HepG2 (cell line): ENCODE data around the gene MYH10. TPM values are rescaled to one million over a fixed set of nuclear protein-coding genes. Genes with fewer than 3 reads are reported as not detected.

ENCODE experiments used
- BRD4 ChIP-seq: sonication (generic); formaldehyde crosslinking; IDR thresholded peaks from 2 replicates; pipeline ENCODE4 v1.4.0; 2020; ENCODE audit warnings: missing genetic modification reagents
- DR1 ChIP-seq: sonication (generic); formaldehyde crosslinking; IDR thresholded peaks from 2 replicates; pipeline ENCODE4 v1.8.0; 2021; ENCODE audit warnings: mild to moderate bottlenecking, missing genetic modification reagents, inconsistent platforms
- FOSL2 ChIP-seq: sonication (generic); formaldehyde crosslinking; IDR thresholded peaks from 2 replicates; pipeline ENCODE4 v1.4.0; 2020; ENCODE audit warnings: missing genetic modification reagents
- GPN1 ChIP-seq: sonication (generic); formaldehyde crosslinking; IDR thresholded peaks from 2 replicates; pipeline ENCODE4 v1.5.1; 2020; ENCODE audit warnings: missing genetic modification reagents, borderline replicate concordance
- KLF12 ChIP-seq: sonication (generic); formaldehyde crosslinking; IDR thresholded peaks from 2 replicates; pipeline ENCODE4 v1.4.0; 2020; ENCODE audit warnings: missing genetic modification reagents, borderline replicate concordance
- NR2F2 ChIP-seq: IDR thresholded peaks from 2 replicates; pipeline ENCODE4 v1.6.1; 2012; ENCODE audit warnings: low read depth, inconsistent platforms, borderline replicate concordance
- RARG ChIP-seq: sonication (generic); formaldehyde crosslinking; IDR thresholded peaks from 2 replicates; pipeline ENCODE4 v1.4.0; 2020; ENCODE audit warnings: low read depth, mild to moderate bottlenecking, missing genetic modification reagents
- SALL2 ChIP-seq: sonication (generic); formaldehyde crosslinking; IDR thresholded peaks from 2 replicates; pipeline ENCODE4 v1.8.1; 2023; ENCODE audit warnings: mild to moderate bottlenecking, missing genetic modification reagents, inconsistent platforms
- SOX6 ChIP-seq, 2 experiments: fragments of 450-650 bp in 1 of 2; sonication (generic) in 1 of 2; formaldehyde crosslinking in 1 of 2; IDR thresholded peaks; 2 replicates each; pipeline versions ENCODE4 v1.4.0 to v1.6.1; 2017 to 2020; ENCODE audit warnings: antibody characterized with exemption in 1 of 2, mild to moderate bottlenecking in 1 of 2, missing genetic modification reagents in 1 of 2
- SRF ChIP-seq: IDR thresholded peaks from 2 replicates; pipeline ENCODE4 v1.6.1; 2011; ENCODE audit warnings: mild to moderate bottlenecking, low read depth, low read length, moderate library complexity
- ZBTB20 ChIP-seq: sonication (generic); formaldehyde crosslinking; IDR thresholded peaks from 2 replicates; pipeline ENCODE4 v1.8.1; 2023; ENCODE audit warnings: missing genetic modification reagents, low read depth, mild to moderate bottlenecking, borderline replicate concordance
- ZNF160 ChIP-seq: sonication (generic); formaldehyde crosslinking; IDR thresholded peaks from 2 replicates; pipeline ENCODE4 v1.8.0; 2022; ENCODE audit warnings: mild to moderate bottlenecking, inconsistent platforms, missing genetic modification reagents
- ZNF24 ChIP-seq: fragments of 450-650 bp; IDR thresholded peaks from 2 replicates; pipeline ENCODE4 v1.6.1; 2017; ENCODE audit warnings: antibody characterized with exemption, mild to moderate bottlenecking
- ZNF296 ChIP-seq: sonication (generic); formaldehyde crosslinking; conservative IDR thresholded peaks from 2 replicates; pipeline ENCODE4 v1.5.0; 2020; ENCODE audit warnings: mild to moderate bottlenecking, missing genetic modification reagents
- ZNF460 ChIP-seq: sonication (generic); formaldehyde crosslinking; IDR thresholded peaks from 2 replicates; pipeline ENCODE4 v1.5.1; 2020; ENCODE audit warnings: missing genetic modification reagents, mild to moderate bottlenecking, borderline replicate concordance
- ZNF768 ChIP-seq: sonication (generic); formaldehyde crosslinking; IDR thresholded peaks from 2 replicates; pipeline ENCODE4 v1.4.0; 2020; ENCODE audit warnings: missing genetic modification reagents
- polyA plus RNA-seq, 8 experiments: library from polyadenylated mRNA; depleted of rRNA in 3 of 8; stranded (reverse) in 7 of 8; unstranded in 1 of 8; fragments of >200 nt; fragmentation: Illumina TruSeq in 4 of 8; extraction: Trizol in 4 of 8; gene quantifications; 2 replicates each; pipeline versions ENCODE4 v1.2.1 to v1.2.3, GENCODE V29; 2011 to 2016; ENCODE audit warnings: low read depth in 4 of 8, missing spikeins in 1 of 8, mixed read lengths in 1 of 8; ENCODE audit not compliant: insufficient read depth in 1 of 8
- total RNA-seq, 5 experiments: library from RNA; depleted of rRNA; stranded (reverse); fragments of >200 nt; fragmentation: Illumina TruSeq; extraction: Trizol; gene quantifications; 2 replicates each; pipeline ENCODE4 v1.2.3, GENCODE V29; 2016; ENCODE audit warnings: low read depth in 1 of 5
- TF ChIP-seq, protein P1 (sequence below): sonication (generic); formaldehyde crosslinking; IDR thresholded peaks from 2 replicates; pipeline ENCODE4 v1.9.0; 2022; ENCODE audit warnings: missing genetic modification reagents, mild to moderate bottlenecking, borderline replicate concordance
- TF ChIP-seq, protein P2 (sequence below): sonication (generic); formaldehyde crosslinking; IDR thresholded peaks from 2 replicates; pipeline ENCODE4 v1.5.0; 2020; ENCODE audit warnings: mild to moderate bottlenecking, missing genetic modification reagents
- TF ChIP-seq, protein P3 (sequence below): sonication (generic); formaldehyde crosslinking; IDR thresholded peaks from 2 replicates; pipeline ENCODE4 v1.4.0; 2020; ENCODE audit warnings: missing genetic modification reagents
- TF ChIP-seq, protein P4 (sequence below): IDR thresholded peaks from 2 replicates; pipeline ENCODE4 v1.6.1; 2016; ENCODE audit warnings: missing compliant biosample characterization, missing genetic modification reagents, borderline replicate concordance
- TF ChIP-seq, protein P5 (sequence below), 2 experiments: fragments of 450-650 bp in 1 of 2; sonication (generic) in 1 of 2; formaldehyde crosslinking; IDR thresholded peaks; 2 replicates each; pipeline versions ENCODE4 v1.5.0 to v1.8.0; 2020 to 2022; ENCODE audit warnings: mild to moderate bottlenecking in 1 of 2, missing genetic modification reagents in 1 of 2
- TF ChIP-seq, protein P6 (sequence below): sonication (generic); formaldehyde crosslinking; IDR thresholded peaks from 2 replicates; pipeline ENCODE4 v1.8.1; 2023; ENCODE audit warnings: mild to moderate bottlenecking, missing genetic modification reagents

Gene MYH10
- total and polyA plus RNA-seq, 2 of the 13 experiments (the other 11 are each of a cell fraction or from before 2014, with no cell fraction given) = 43.4 to 68.6 TPM

DNA sequence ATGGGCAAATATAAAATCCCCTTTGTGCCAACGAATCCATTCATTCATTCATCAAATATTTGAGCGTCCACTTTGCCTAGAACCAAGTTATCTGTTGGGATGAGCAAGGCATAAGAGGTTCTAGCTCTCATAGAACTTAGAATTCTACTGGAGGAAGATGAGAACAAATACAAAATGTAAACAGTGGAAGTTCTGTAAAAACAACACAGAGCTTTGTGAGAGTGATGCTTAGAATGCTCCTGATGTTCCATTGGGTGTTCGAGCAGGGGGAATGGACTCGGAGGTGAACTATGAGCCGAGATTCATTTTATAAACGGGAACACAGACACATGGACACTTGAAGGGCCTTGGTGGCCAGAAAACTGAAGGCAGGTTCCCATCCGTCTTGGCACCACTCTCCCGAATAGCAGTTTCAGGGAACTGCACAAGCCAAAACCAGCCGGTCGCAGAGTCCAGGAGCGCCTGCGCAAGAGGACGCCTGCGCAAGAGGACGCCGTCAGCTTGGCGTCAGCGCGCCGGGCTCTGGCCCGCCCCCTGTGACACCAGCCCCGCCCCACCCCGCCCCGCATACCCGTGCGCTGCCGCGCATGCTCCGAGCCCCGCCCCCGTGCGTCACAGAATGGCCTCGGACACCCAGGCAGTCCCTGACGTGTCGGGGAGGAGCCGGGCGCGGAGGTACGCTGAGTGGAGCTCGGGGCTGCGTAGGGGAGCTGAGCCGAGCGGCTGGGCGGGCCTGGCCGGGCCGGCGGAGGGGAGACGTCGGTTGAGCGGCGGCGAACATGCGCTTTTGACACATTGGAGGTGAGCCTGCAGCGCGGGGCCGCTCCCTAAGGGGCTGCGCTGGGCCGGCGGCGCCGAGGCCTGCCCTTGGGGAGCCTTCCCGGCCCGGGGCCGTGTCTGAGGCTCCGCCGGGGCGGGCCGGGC lies 195.0 kb downstream of the MYH10 start, which contains the start of gene NDEL1 (continued):
- TF ChIP-seq, protein P1, sequence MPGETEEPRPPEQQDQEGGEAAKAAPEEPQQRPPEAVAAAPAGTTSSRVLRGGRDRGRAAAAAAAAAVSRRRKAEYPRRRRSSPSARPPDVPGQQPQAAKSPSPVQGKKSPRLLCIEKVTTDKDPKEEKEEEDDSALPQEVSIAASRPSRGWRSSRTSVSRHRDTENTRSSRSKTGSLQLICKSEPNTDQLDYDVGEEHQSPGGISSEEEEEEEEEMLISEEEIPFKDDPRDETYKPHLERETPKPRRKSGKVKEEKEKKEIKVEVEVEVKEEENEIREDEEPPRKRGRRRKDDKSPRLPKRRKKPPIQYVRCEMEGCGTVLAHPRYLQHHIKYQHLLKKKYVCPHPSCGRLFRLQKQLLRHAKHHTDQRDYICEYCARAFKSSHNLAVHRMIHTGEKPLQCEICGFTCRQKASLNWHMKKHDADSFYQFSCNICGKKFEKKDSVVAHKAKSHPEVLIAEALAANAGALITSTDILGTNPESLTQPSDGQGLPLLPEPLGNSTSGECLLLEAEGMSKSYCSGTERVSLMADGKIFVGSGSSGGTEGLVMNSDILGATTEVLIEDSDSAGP = peak; percentile 57; the same call in 1 of the 2 replicates
- TF ChIP-seq SRF = no peak
- TF ChIP-seq RARG = no peak
- peak; percentile 79 for TF ChIP-seq BRD4 (CRISPR knock-in tag)
- TF ChIP-seq, protein P2, sequence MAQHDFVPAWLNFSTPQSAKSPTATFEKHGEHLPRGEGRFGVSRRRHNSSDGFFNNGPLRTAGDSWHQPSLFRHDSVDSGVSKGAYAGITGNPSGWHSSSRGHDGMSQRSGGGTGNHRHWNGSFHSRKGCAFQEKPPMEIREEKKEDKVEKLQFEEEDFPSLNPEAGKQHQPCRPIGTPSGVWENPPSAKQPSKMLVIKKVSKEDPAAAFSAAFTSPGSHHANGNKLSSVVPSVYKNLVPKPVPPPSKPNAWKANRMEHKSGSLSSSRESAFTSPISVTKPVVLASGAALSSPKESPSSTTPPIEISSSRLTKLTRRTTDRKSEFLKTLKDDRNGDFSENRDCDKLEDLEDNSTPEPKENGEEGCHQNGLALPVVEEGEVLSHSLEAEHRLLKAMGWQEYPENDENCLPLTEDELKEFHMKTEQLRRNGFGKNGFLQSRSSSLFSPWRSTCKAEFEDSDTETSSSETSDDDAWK (CRISPR knock-in tag) = no peak
- peak; percentile 58; the same call in 1 of the 2 replicates for TF ChIP-seq DR1 (CRISPR knock-in tag)
- TF ChIP-seq ZNF768 (CRISPR knock-in tag) = peak; percentile 65; the same call in 1 of the 2 replicates
- peak; percentile 61; the same call in 1 of the 2 replicates for TF ChIP-seq SALL2 (CRISPR knock-in tag)
- TF ChIP-seq, protein P3, sequence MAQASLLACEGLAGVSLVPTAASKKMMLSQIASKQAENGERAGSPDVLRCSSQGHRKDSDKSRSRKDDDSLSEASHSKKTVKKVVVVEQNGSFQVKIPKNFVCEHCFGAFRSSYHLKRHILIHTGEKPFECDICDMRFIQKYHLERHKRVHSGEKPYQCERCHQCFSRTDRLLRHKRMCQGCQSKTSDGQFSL (CRISPR knock-in tag) = no peak
- no peak for TF ChIP-seq FOSL2 (CRISPR knock-in tag)
- no peak for TF ChIP-seq GPN1 (CRISPR knock-in tag)
- peak; percentile 80; the same call in 1 of the 2 replicates for TF ChIP-seq KLF12
- no peak for TF ChIP-seq ZNF296 (CRISPR knock-in tag)
- TF ChIP-seq ZBTB20 = no peak
- TF ChIP-seq SOX6 (IDR thresholded peaks at IDR 0.05) = no peak
- no peak for TF ChIP-seq SOX6 (CRISPR knock-in tag; IDR thresholded peaks at IDR 0.05)
- TF ChIP-seq, protein P4, sequence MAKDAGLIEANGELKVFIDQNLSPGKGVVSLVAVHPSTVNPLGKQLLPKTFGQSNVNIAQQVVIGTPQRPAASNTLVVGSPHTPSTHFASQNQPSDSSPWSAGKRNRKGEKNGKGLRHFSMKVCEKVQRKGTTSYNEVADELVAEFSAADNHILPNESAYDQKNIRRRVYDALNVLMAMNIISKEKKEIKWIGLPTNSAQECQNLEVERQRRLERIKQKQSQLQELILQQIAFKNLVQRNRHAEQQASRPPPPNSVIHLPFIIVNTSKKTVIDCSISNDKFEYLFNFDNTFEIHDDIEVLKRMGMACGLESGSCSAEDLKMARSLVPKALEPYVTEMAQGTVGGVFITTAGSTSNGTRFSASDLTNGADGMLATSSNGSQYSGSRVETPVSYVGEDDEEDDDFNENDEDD (CRISPR knock-in tag) = no peak
- TF ChIP-seq ZNF160 = peak; percentile 68; the same call in 1 of the 2 replicates
- TF ChIP-seq NR2F2 = no peak
- TF ChIP-seq, protein P5, sequence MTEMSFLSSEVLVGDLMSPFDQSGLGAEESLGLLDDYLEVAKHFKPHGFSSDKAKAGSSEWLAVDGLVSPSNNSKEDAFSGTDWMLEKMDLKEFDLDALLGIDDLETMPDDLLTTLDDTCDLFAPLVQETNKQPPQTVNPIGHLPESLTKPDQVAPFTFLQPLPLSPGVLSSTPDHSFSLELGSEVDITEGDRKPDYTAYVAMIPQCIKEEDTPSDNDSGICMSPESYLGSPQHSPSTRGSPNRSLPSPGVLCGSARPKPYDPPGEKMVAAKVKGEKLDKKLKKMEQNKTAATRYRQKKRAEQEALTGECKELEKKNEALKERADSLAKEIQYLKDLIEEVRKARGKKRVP (CRISPR knock-in tag; IDR thresholded peaks at IDR 0.05) = peak in 1 of 2 experiments; percentile 55; a peak in 1 of 4 replicates
- no peak for TF ChIP-seq ZNF24
- TF ChIP-seq, protein P6, sequence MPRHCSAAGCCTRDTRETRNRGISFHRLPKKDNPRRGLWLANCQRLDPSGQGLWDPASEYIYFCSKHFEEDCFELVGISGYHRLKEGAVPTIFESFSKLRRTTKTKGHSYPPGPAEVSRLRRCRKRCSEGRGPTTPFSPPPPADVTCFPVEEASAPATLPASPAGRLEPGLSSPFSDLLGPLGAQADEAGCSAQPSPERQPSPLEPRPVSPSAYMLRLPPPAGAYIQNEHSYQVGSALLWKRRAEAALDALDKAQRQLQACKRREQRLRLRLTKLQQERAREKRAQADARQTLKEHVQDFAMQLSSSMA (CRISPR knock-in tag) = no peak
- no peak for TF ChIP-seq ZNF460
